Measurements from ENCODE around the gene GFPT2.
A peak's percentile ranks its signal among the peaks of the same experiment; 100 is the strongest.
"Not testable (repeated sequence)": the region's sequence is repeated elsewhere in the genome, so short reads cannot be mapped to it uniquely, and the experiment has no call there.

The GFPT2 gene

GRCh38 chr5:180304431-180305375 lies 48.4 kb downstream of the GFPT2 start:
- DNase-seq (ENCODE audit: low read depth) = no peak

GRCh38 chr5:180304016-180304292 lies 49.2 kb downstream of the GFPT2 start:
- no peak for DNase-seq (ENCODE audit: low read depth)

GRCh38 chr5:180303226-180304015 lies 49.7 kb downstream of the GFPT2 start:
- no peak for DNase-seq (ENCODE audit: low read depth)

DNA sequence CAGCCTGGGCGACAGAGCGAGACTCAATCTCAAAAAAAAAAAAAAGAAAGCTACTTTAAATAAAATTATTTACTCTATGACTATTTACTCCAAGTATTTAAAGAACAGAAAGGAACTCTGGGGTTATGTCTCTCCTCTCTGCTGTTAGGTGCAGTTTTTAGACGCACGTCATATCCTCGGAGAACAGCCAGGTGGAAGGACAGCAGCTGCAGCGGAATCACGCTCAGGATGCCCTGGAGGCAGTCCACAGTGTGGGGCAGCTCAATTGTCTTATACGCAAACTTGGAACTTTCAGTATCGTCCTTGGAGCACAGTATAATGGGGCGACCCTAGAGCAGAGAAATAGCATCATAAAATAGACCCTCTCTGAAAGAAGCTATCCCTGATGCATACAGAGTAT lies 50.9 kb downstream of the GFPT2 start:
- DNase-seq (ENCODE audit: low read depth) = no peak

- DNase-seq (ENCODE audit: low read depth) = no peak
Measured at GRCh38 chr5:180301253-180301652, 51.9 kb downstream of the GFPT2 start.

- DNase-seq (ENCODE audit: low read depth) = no peak
Measured at GRCh38 chr5:180299526-180299925, 53.6 kb downstream of the GFPT2 start.

- not testable (repeated sequence) for DNase-seq (ENCODE audit: low read depth)
Measured at GRCh38 chr5:180299014-180299413, 54.1 kb downstream of the GFPT2 start.

- no peak for DNase-seq (ENCODE audit: low read depth)
Measured at GRCh38 chr5:180297587-180298282, 55.4 kb downstream of the GFPT2 start.

DNA sequence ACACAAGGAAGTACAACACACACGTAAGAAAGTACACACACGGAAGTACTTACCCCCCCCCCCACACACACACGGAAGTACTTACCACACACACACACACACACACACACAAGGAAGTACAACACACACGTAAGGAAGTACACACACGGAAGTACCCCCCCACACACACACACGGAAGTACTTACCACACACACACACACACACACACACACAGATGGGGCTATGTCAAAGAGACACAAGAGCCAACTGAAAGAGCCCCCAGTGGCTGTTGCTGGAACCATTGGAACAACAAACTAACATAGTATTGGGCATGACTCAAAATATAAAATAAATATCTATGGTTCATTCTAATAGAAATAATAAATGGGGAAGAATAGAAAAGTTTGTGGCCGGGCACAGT lies 56.4 kb downstream of the GFPT2 start:
- DNase-seq (ENCODE audit: low read depth) = no peak

DNA sequence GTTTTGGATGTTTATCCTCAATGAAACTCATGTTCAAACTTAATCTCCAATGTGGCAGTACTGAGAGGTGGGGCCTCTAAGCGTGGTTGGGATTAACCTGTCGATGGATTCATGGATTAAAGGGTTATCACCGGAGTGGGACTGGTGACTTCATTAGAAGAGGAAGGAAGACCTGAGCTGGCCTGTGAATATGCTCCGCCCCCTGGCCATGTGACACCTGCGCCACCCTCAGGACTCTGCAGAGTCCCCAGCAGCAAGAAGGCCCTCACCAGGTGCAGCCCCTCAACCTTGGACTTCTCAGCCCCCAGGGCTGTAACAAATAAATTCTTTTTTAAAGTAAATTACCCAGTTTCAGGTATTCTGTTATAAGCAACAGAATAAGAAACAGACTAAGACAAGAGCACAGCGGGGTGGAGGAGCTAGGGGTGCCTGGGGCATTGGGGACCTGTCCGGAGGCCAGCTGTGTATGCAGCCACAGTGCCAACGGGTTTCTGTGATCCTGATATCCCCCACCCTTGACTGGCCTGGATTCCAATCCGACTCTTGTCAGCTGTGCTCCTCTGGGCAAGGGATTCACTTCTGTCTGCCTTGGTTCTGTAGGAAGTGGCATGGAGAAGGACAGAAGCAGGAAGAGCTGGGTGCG lies 58.1 kb downstream of the GFPT2 start:
- no peak for DNase-seq (ENCODE audit: low read depth)

- no peak for DNase-seq (ENCODE audit: low read depth)
Measured at GRCh38 chr5:180294411-180294810, 58.7 kb downstream of the GFPT2 start.

GRCh38 chr5:180291943-180292831 lies 60.9 kb downstream of the GFPT2 start, which contains the start of gene MAPK9:
MAPK9 (minus strand) TSS chr5:180292083; CDS start chr5:180280561, 11,522 bp downstream.
- peak; percentile 70 for DNase-seq (ENCODE audit: low read depth)

DNA sequence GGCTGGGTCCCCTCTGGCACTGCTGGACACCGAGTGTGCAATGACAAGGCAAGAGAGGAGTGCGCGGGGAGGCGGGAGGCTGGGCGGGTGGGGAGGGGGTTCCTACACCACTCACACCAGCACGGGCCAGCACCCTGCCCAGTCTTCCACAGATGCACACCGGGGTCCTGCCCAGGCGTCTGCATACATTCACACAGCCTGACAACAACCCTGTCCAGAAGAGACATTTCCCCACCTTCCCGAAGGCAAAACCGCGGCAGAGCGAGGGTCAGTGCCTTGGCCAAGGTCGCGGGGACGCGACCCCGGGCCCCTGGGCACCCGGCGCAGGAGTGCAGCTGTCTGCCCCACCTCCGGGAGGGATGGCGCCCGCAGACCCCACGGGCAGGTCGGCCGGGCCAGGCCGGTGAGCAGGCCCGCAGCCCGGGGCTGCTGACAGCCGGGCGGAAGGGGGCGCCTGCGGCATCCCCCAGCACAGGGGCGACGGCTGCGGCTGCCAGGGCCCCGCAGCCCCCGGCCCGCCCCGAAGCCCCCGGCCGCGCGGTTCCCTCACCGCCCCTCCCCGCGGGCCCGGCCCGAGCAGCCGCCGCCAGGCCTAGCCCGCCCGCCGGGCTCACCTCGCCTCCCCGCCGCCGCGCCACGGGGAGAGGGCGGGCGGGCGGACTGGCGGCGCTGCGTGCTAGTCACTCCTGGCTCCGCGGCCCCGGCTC lies 61.7 kb downstream of the GFPT2 start:
- DNase-seq (ENCODE audit: low read depth) = no peak

- DNase-seq (ENCODE audit: low read depth) = no peak
Measured at GRCh38 chr5:180290568-180291233, 62.4 kb downstream of the GFPT2 start.

DNA sequence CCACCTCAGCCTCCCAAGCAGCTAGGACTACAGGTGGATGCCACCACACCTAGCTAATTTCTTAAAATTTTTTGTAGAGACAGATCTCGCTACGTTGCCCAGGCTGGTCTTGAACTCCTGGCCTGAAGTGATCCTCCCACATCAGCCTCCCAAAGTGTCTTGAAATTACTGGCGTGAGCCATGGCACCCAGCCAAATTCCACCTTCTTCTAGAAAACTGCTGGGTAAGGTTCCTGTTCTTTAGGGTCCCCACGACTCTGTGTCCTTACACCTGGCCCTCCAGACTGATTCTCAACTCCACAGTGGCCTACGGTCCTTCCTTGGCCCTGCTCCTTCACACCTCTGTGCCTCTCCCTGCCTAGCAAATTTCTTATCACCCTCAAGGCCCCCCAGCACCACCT lies 63.2 kb downstream of the GFPT2 start:
- DNase-seq (ENCODE audit: low read depth) = no peak

GRCh38 chr5:180289433-180289832 lies 63.7 kb downstream of the GFPT2 start:
- DNase-seq (ENCODE audit: low read depth) = no peak

- no peak for DNase-seq (ENCODE audit: low read depth)
Measured at GRCh38 chr5:180287868-180288267, 65.3 kb downstream of the GFPT2 start.

DNA sequence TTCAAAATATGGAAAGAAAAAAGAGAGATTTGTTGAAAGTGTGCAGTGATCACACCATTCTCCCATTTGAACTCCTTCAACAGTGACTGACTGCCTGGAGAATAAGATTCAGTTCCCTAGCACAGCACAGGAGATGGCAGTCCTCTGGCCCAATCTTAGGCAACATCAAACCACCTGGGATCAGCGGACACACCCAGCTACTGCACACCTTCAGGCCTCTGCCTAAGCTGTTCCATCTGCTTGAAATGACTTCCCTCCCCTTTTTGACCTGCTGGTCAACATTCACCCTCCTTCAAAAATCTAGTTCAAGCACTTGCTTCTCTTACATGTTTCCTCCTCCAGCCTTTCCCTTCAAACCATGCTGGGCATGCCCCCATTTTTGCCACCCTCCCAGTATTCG lies 65.7 kb downstream of the GFPT2 start:
- DNase-seq (ENCODE audit: low read depth) = no peak

DNA sequence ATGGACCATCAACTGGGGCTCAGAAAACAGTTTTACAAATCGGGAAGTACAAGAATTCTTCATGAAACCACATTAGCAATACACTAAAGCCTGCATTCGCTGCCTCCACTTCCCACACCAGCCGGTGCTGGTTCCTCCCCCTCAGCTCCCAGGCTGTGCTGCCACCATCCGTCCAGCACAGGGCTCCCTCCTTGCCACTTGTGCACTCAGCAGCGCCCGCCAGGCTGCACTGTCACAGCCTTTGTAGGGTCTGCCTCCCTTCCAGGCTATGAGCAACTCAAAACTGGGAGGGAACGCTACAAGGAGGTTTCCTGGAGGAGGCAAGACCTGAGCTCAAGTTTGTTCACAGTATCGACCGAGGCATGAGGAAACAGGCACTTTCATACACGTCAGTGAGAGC lies 69.0 kb downstream of the GFPT2 start:
- no peak for DNase-seq (ENCODE audit: low read depth)

Measured in activated gamma-delta T cell treated with anti-CD3 and anti-CD28 coated beads, Interleukin-2, amount 50 U/mL, for 16 hours (primary cell).